B cell (primary cell): ENCODE results near the gene TUG1. TPM values are rescaled to one million over a fixed set of nuclear protein-coding genes. Genes with fewer than 3 reads are reported as not detected.

Experiments
- ATAC-seq: fragments of 200-7000 bp; cut with Tn5 transposase; one replicate; pipeline ENCODE4 v1.10.0; 2021; ENCODE audit warnings: low read depth, mild to moderate bottlenecking, moderate number of reproducible peaks, moderate library complexity
- CTCF ChIA-PET: fragments of 350-600 bp; sonication (Branson Sonifier 250); formaldehyde crosslinking; loops from one replicate; lab custom pipeline; 2021; ENCODE audit warnings: antibody characterized with exemption, inconsistent platforms; lab: Charles Lee
- POLR2A ChIA-PET: fragments of 350-600 bp; sonication (Branson Sonifier 250); formaldehyde crosslinking; loops from one replicate; lab custom pipeline; 2021; ENCODE audit warnings: antibody characterized with exemption; lab: Charles Lee
- DNase-seq: peaks from one replicate; pipeline ENCODE4 v3.0.0; 2013
- H2AFZ ChIP-seq: 2 replicates; pipeline ENCODE4 v1.6.1; 2012; ENCODE audit warnings: mild to moderate bottlenecking, low read depth, low read length; ENCODE audit not compliant: insufficient read depth, poor library complexity, severe bottlenecking
- H3K27ac ChIP-seq, 2 donors: 1 replicate in 1 of 2; 2 replicates in 1 of 2; pipeline ENCODE4 v1.5.1; 2012 to 2013; ENCODE audit warnings: low read length in 2 of 2, mild to moderate bottlenecking in 2 of 2, moderate library complexity in 1 of 2
- H3K27me3 ChIP-seq, 4 experiments: fragments of 200-600 bp in 1 of 4; sonication (generic) in 1 of 4; replicated peaks in 1 of 4; 1 replicate in 2 of 4; 2 replicates in 2 of 4; pipeline versions ENCODE4 v1.6.1 to v1.7.0; 2013 to 2016; ENCODE audit warnings: low read length in 3 of 4, mild to moderate bottlenecking in 2 of 4, mixed read lengths in 1 of 4, moderate library complexity in 1 of 4; ENCODE audit not compliant: insufficient read depth in 4 of 4, control insufficient read depth in 3 of 4; ENCODE audit errors: control extremely low read depth in 1 of 4
- H3K36me3 ChIP-seq, 2 experiments: replicated peaks in 1 of 2; 1 replicate in 1 of 2; 2 replicates in 1 of 2; pipeline versions ENCODE4 v1.6.1 to v1.7.1; 2013; ENCODE audit warnings: low read length in 1 of 2; ENCODE audit not compliant: insufficient read depth in 2 of 2, control insufficient read depth in 1 of 2; ENCODE audit errors: control extremely low read depth in 1 of 2, extremely low read depth in 1 of 2
- H3K4me1 ChIP-seq, 2 donors: fragments of 200-600 bp in 1 of 2; sonication (generic) in 1 of 2; 1 replicate in 1 of 2; 2 replicates in 1 of 2; pipeline versions ENCODE4 v1.5.1 to v1.6.1; 2013 to 2017; ENCODE audit warnings: low read length in 2 of 2; ENCODE audit not compliant: control insufficient read depth in 2 of 2, insufficient read depth in 2 of 2
- H3K4me2 ChIP-seq: replicated peaks from 2 replicates; pipeline ENCODE3; 2012; ENCODE audit warnings: mild to moderate bottlenecking, low read depth, low read length; ENCODE audit not compliant: poor library complexity, severe bottlenecking
- H3K4me3 ChIP-seq, 5 experiments: fragments of 200-600 bp in 1 of 5; sonication (generic) in 1 of 5; 1 replicate in 3 of 5; 2 replicates in 2 of 5; pipeline versions ENCODE4 v1.5.1 to v1.7.0; 2011 to 2016; ENCODE audit warnings: low read length in 4 of 5, mild to moderate bottlenecking in 4 of 5, low read depth in 2 of 5, control low read depth in 1 of 5, moderate library complexity in 1 of 5; ENCODE audit not compliant: insufficient read depth in 1 of 5; ENCODE audit errors: control extremely low read depth in 1 of 5, extremely low read depth in 1 of 5
- H3K79me2 ChIP-seq: fragments of 200-600 bp; sonication (generic); one replicate; pipeline ENCODE4 v1.6.0; 2016; ENCODE audit warnings: low read length; ENCODE audit not compliant: control insufficient read depth, insufficient read depth
- H3K9ac ChIP-seq: fragments of 200-600 bp; sonication (generic); 2 replicates; pipeline ENCODE4 v1.6.1; 2017; ENCODE audit warnings: mild to moderate bottlenecking, low read length, moderate library complexity
- H3K9me3 ChIP-seq, 3 donors: one replicate each; pipeline versions ENCODE4 v1.6.1 to v1.7.1; 2013; ENCODE audit warnings: low read length in 2 of 3; ENCODE audit not compliant: control insufficient read depth in 2 of 3, insufficient read depth in 1 of 3; ENCODE audit errors: control extremely low read depth in 1 of 3
- H4K20me1 ChIP-seq: 2 replicates; pipeline ENCODE4 v1.6.0; 2012; ENCODE audit warnings: mild to moderate bottlenecking, low read length; ENCODE audit not compliant: insufficient read depth, control insufficient read depth, poor library complexity, severe bottlenecking
- H3K27ac Mint-ChIP-seq: one replicate; pipeline ENCODE4 v1.8.0; 2021; ENCODE audit warnings: mixed read lengths
- H3K27me3 Mint-ChIP-seq: one replicate; pipeline ENCODE4 v1.8.0; 2021; ENCODE audit warnings: mixed read lengths
- H3K4me1 Mint-ChIP-seq: one replicate; pipeline ENCODE4 v1.8.0; 2021; ENCODE audit warnings: mixed read lengths
- H3K4me3 Mint-ChIP-seq: one replicate; pipeline ENCODE4 v1.8.0; 2021; ENCODE audit warnings: mixed read lengths
- H3K9me3 Mint-ChIP-seq: one replicate; pipeline ENCODE4 v1.8.0; 2022; ENCODE audit warnings: mixed read lengths; ENCODE audit not compliant: insufficient read depth
- CTCF ChIP-seq: fragments of 200-600 bp; IDR thresholded peaks from one replicate; pipeline ENCODE4 v1.8.0; 2022; ENCODE audit warnings: antibody characterized with exemption, mild to moderate bottlenecking
- EZH2 ChIP-seq: IDR thresholded peaks from 2 replicates; pipeline ENCODE4 v1.6.1; 2012; ENCODE audit warnings: borderline replicate concordance, low read depth, mild to moderate bottlenecking, moderate library complexity, low read length; ENCODE audit not compliant: insufficient read depth, poor library complexity, severe bottlenecking
- WGBS: methylation state at CpG from one replicate; pipeline ENCODE4 v1.1.5; 2013; ENCODE audit warnings: missing lambda C conversion rate; ENCODE audit not compliant: insufficient coverage; 5-methylcytosine and 5-hydroxymethylcytosine counted together
- intact Hi-C: fragments of 100-400 bp; cut with micrococcal nuclease; formaldehyde crosslinking; loops from one replicate; pipeline ENCODE4 v1.10.0; 2022
- polyA plus RNA-seq: library from polyadenylated mRNA; depleted of rRNA; stranded (reverse); fragments of >200 nt; gene quantifications from 2 replicates; pipeline ENCODE4 v1.2.3, GENCODE V29; 2012
- total RNA-seq, 2 donors: library from RNA; stranded (reverse); fragments of 120-200 nt in 1 of 2; gene quantifications; 1 replicate in 1 of 2; 2 replicates in 1 of 2; pipeline versions ENCODE4 v1.2.3 to v1.2.4, GENCODE V29; 2013 to 2022

Gene TUG1
- total and polyA plus RNA-seq, 2 donors (not counting 1 experiment from before 2014, with no cell fraction given): 78.9 to 110 TPM

GRCh38 chr22:30940685-30941362 lies 28.2 kb upstream of the TUG1 start:
- no peaks in the 10 kb centered on the region for H3K9me3 Mint-ChIP-seq
- POLR2A ChIA-PET: no interaction called here
- CTCF ChIA-PET: no interaction called here
- Histone ChIP-seq H3K4me3 (no peak overlapping the region), H2AFZ (no peak overlapping the region), H3K9ac (no peak overlapping the region), H3K27me3 (no peaks in the 10 kb centered on the region), H3K79me2 (no peaks in the 10 kb centered on the region), H4K20me1 (no peaks in the 10 kb centered on the region), H3K27ac (no peak overlapping the region), H3K9me3 (no peaks in the 10 kb centered on the region), H3K4me1 (no peaks in the 10 kb centered on the region), H3K4me2 (no peak overlapping the region), H3K36me3 (peaks cover 0 to 91% of the 10 kb centered on the region in 2 experiments)
- no peak for TF ChIP-seq CTCF
- H3K4me3 Mint-ChIP-seq: no peak overlapping the region
- no peaks in the 10 kb centered on the region for H3K27me3 Mint-ChIP-seq
- H3K4me1 Mint-ChIP-seq: no peaks in the 10 kb centered on the region
- intact Hi-C loops: no loop called here
- no peak for ATAC-seq
- no peak overlapping the region for H3K27ac Mint-ChIP-seq
- DNase-seq: no peak
- WGBS: 60% methylated on average over 6 of the region's 7 CpGs

GRCh38 chr22:30941363-30941740 lies 27.7 kb upstream of the TUG1 start:
- H3K4me2 ChIP-seq: no peak overlapping the region
- no peaks in the 10 kb centered on the region for H3K4me1 ChIP-seq
- no peak overlapping the region for H3K27ac ChIP-seq
- no peaks in the 10 kb centered on the region for H3K9me3 ChIP-seq
- H2AFZ ChIP-seq: no peak overlapping the region
- DNase-seq (no peak), ATAC-seq (no peak)
- no peaks in the 10 kb centered on the region for H3K79me2 ChIP-seq
- H3K9me3 Mint-ChIP-seq: no peaks in the 10 kb centered on the region
- ChIA-PET POLR2A (no interaction called here), CTCF (no interaction called here)
- H3K4me1 Mint-ChIP-seq: no peaks in the 10 kb centered on the region
- no peaks in the 10 kb centered on the region for H4K20me1 ChIP-seq
- TF ChIP-seq EZH2: no peak
- TF ChIP-seq CTCF: no peak
- no peaks in the 10 kb centered on the region for H3K27me3 ChIP-seq
- 90% methylated on average over 11 of the region's 11 CpGs for WGBS
- no peak overlapping the region for H3K4me3 ChIP-seq
- H3K27me3 Mint-ChIP-seq: no peaks in the 10 kb centered on the region
- H3K36me3 ChIP-seq: peaks cover 0 to 95% of the 10 kb centered on the region in 2 experiments
- H3K4me3 Mint-ChIP-seq: no peak overlapping the region
- no peak overlapping the region for H3K27ac Mint-ChIP-seq
- intact Hi-C loops: no loop called here
- H3K9ac ChIP-seq: no peak overlapping the region
